AG04450 (cell line): ENCODE measurements around the gene ELOVL4. TPM values are rescaled to one million over a fixed set of nuclear protein-coding genes. Genes with fewer than 3 reads are reported as not detected.
A peak's percentile ranks its signal among the peaks of the same experiment; 100 is the strongest.

ENCODE experiments used
- CTCF ChIA-PET: fragments of 300-600, 350-600 bp; formaldehyde crosslinking; extraction: SDS; loops from one replicate; lab custom pipeline; 2022; ENCODE audit warnings: antibody characterized with exemption, inconsistent platforms; lab: Charles Lee
- POLR2A ChIA-PET: fragments of 350-600 bp; formaldehyde crosslinking; extraction: SDS; loops from one replicate; lab custom pipeline; 2021; ENCODE audit warnings: antibody characterized with exemption, inconsistent platforms; lab: Yijun Ruan, JAX
- DNase-seq: peaks from one replicate; pipeline ENCODE4 v3.0.0-alpha.2; 2011; ENCODE audit warnings: low read depth, low spot score
- H3K27ac ChIP-seq: one replicate; pipeline ENCODE4 v1.5.1; 2012; ENCODE audit warnings: low read depth, low read length, control low read depth
- H3K27me3 ChIP-seq: one replicate; pipeline ENCODE4 v1.6.0; 2012; ENCODE audit warnings: low read length; ENCODE audit not compliant: control insufficient read depth, insufficient read depth
- H3K4me3 ChIP-seq: 2 replicates; pipeline ENCODE4 v1.5.1; 2011; ENCODE audit warnings: mild to moderate bottlenecking, low read depth, low read length, control low read depth
- H3K9me3 ChIP-seq: 2 replicates; pipeline ENCODE4 v1.5.1; 2012; ENCODE audit warnings: low read length; ENCODE audit not compliant: control insufficient read depth, insufficient read depth
- polyA plus RNA-seq: library from polyadenylated mRNA; depleted of rRNA; stranded (reverse); fragments of >200 nt; gene quantifications from 2 replicates; pipeline ENCODE4 v1.2.3, GENCODE V29; 2011
- TF ChIP-seq, protein P1 (sequence below): IDR thresholded peaks from 2 replicates; pipeline ENCODE4 v1.5.1; 2011; ENCODE audit warnings: low read depth, low read length, control low read depth, inconsistent platforms

ELOVL4 gene
- polyA plus RNA-seq, 1 experiment, result 3.3 TPM

DNA sequence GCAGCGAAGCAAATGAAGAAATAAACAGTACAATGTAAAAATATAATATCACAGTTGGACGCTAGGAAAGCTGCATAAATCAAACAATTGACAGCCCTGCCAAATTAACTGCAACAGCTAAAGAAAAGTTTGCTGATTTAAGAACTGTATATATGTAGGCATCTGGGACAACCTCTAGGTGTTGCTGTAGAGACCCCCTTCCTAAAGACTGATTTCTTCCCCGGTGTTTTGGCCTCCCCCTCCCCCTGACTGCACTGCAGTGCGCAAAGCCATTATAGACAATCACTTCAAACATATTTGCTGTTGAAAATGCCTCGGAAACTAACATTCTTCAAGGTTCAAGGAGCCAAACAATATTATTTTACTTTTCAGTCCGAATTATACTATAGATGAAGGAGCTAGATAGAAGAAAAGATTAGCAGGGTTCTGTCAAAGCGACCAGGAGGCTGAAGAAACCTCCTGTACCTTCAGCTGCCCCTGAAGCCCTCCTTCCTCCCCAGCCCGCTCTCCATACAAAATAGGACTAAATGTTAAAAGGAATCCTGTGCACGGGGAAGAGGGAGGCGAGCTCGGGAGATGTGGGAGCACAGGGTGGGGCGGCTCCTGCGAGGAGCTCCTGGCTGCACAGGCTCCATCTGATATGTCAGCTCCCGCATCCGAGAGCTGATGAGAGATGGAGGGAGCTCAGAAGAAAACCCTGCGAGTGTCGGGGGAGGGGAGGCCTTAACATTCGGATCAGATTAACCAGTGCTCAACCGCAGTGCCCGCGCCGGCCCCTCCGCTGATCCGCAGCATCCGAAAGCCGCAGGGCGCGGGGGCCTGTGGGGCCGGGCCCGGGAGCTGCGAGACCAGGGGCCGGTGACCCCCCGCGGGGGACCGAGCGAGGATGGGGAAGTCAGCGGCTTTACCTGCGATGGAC, 822 bp downstream of the ELOVL4 start:
- H3K27me3 ChIP-seq, result peaks cover 6% of the 10 kb centered on the region
- H3K9me3 ChIP-seq, result no peaks in the 10 kb centered on the region
- peak overlapping the region; percentile 12 for H3K27ac ChIP-seq
- CTCF ChIA-PET, result interaction anchor here (0.7 to 2.6 kb wide), 11 partner anchors 11 to 1585 kb away, joined by 3 to 19 read pairs (median 4); no protein-coding TSS in a partner anchor
- DNase-seq, result no peak
- TF ChIP-seq, protein P1, sequence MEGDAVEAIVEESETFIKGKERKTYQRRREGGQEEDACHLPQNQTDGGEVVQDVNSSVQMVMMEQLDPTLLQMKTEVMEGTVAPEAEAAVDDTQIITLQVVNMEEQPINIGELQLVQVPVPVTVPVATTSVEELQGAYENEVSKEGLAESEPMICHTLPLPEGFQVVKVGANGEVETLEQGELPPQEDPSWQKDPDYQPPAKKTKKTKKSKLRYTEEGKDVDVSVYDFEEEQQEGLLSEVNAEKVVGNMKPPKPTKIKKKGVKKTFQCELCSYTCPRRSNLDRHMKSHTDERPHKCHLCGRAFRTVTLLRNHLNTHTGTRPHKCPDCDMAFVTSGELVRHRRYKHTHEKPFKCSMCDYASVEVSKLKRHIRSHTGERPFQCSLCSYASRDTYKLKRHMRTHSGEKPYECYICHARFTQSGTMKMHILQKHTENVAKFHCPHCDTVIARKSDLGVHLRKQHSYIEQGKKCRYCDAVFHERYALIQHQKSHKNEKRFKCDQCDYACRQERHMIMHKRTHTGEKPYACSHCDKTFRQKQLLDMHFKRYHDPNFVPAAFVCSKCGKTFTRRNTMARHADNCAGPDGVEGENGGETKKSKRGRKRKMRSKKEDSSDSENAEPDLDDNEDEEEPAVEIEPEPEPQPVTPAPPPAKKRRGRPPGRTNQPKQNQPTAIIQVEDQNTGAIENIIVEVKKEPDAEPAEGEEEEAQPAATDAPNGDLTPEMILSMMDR, result peak; percentile 53
- POLR2A ChIA-PET, result interaction anchor here (0.5 kb wide), 1 partner anchor 478 kb away, joined by 3 read pairs; no protein-coding TSS in a partner anchor
- H3K4me3 ChIP-seq, result peak overlapping the region; percentile 76

DNA sequence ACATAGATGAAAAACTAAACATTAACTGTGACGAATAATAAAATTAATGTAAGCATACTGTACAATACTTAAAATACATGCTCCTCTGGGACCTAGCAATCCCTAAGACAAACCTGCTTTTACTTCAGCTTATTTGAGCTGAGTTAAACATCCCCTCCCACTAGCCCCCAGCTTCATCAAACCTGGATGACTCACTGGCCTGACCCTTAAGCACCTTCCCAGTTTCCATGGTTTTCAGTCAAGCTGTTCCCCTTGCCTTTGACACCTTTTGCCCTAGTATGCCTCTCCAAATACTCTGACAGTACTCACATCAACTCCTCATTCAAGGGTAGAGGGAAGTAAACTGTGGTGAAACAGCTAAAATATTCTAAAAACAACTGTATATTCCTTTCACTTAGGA, 4.2 kb downstream of the ELOVL4 start:
- no peaks in the 10 kb centered on the region for H3K27me3 ChIP-seq
- H3K4me3 ChIP-seq, result no peak overlapping the region
- no peak overlapping the region for H3K27ac ChIP-seq
- no peak for DNase-seq
- ChIA-PET CTCF (interaction anchor here (1.1 kb wide), 1 partner anchor 75 kb away, joined by 4 read pairs; no protein-coding TSS in a partner anchor), POLR2A (no interaction called here)
- H3K9me3 ChIP-seq, result no peaks in the 10 kb centered on the region
- TF ChIP-seq, protein P1, result no peak

DNA sequence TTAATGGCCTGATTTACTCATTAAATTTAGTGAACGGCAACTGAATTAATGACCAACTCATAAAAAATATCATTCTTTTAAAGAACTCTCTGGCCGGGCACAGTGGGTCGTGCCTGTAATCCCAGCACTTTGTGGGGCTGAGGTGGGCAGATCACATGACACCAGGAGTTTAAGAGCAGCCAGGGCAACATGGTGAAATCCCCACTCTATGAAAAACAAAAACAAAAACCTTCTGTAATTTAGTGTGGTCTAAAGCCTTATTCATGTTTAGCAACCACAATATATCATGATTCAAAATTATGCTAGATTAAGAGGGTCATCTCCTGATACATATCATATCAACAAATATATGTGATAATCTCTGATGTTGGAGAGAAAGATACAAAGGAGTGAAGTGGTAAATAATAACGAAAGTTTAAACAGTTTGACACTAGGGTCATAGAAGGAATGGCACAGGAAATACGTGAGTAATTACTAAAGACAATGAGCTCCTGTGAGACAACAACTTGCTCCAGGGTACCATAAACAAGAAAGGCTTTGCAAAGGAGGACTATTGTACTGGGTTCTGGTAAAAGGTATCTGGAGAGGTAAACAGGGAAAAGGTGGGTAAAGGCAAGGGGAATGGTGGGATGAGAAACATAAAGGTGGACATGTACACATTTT, 5.7 kb downstream of the ELOVL4 start:
- Histone ChIP-seq H3K4me3 (no peak overlapping the region), H3K27me3 (no peaks in the 10 kb centered on the region), H3K9me3 (no peaks in the 10 kb centered on the region), H3K27ac (no peak overlapping the region)
- ChIA-PET POLR2A (no interaction called here), CTCF (interaction anchor here (0.6 kb wide), 1 partner anchor 74 kb away, joined by 4 read pairs; no protein-coding TSS in a partner anchor)
- no peak for DNase-seq
- TF ChIP-seq, protein P1, result no peak

DNA sequence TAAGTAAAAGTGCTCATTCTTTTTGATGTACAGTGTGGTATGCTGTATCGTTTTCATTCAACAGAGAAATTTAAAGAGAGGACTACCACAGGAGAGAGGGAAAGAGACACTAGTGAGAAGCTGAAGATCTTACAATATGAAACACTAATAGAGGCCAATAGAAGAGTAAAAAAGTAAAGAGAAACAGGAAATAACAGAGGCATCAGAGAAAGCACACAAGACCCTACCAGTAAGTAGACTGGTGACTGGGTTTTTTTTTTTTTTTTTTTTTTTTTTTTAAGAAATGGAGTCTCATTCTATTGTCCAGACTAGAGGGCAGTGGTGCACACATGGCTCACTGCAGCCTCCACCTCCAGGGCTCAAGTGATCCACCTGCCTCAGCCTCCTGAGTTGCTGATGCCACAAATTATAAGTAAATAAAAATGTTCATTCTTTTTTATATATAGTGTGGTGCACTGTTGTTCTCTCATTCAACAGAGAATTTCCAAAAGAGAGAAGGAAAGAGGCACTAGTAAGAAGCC, 18.8 kb downstream of the ELOVL4 start:
- Histone ChIP-seq H3K27ac (no peak overlapping the region), H3K4me3 (no peak overlapping the region), H3K27me3 (no peaks in the 10 kb centered on the region), H3K9me3 (no peaks in the 10 kb centered on the region)
- TF ChIP-seq, protein P1, result no peak
- ChIA-PET CTCF (no interaction called here), POLR2A (no interaction called here)
- no peak for DNase-seq
